ENCODE measurements around the gene PRR5L. TPM values are rescaled to one million over a fixed set of nuclear protein-coding genes. Genes with fewer than 3 reads are reported as not detected.

PRR5L gene
- total RNA-seq, 3 donors from 2014 or later: 5.1 to 10.0 (median 8.5) TPM

GRCh38 chr11:36363361-36364268 lies 67.5 kb downstream of the PRR5L start:
- DNase-seq: no peak
- Mint-ChIP-seq H3K27me3 (ENCODE audit: low read depth) (peaks cover 15% of the 10 kb centered on the region), H3K4me3 (no peak overlapping the region)

GRCh38 chr11:36364551-36365325 lies 68.7 kb downstream of the PRR5L start:
- peaks cover 39% of the 10 kb centered on the region for H3K4me1 Mint-ChIP-seq (ENCODE audit: low read depth)
- H3K27me3 Mint-ChIP-seq (ENCODE audit: low read depth): peaks cover 14% of the 10 kb centered on the region
- no peaks in the 10 kb centered on the region for H3K36me3 Mint-ChIP-seq (ENCODE audit: insufficient read depth)
- H3K9me3 Mint-ChIP-seq: no peaks in the 10 kb centered on the region
- H3K4me3 Mint-ChIP-seq: no peak overlapping the region
- ATAC-seq (no peak), DNase-seq (no peak)

More at GRCh38 chr11:36363361-36364268, 67.5 kb downstream of the PRR5L start:
- ATAC-seq: no peak
- H3K4me1 Mint-ChIP-seq (ENCODE audit: low read depth): peaks cover 44% of the 10 kb centered on the region
- H3K36me3 Mint-ChIP-seq (ENCODE audit: insufficient read depth): no peaks in the 10 kb centered on the region
- H3K9me3 Mint-ChIP-seq: no peaks in the 10 kb centered on the region

- Mint-ChIP-seq H3K9me3 (no peaks in the 10 kb centered on the region), H3K36me3 (ENCODE audit: insufficient read depth) (no peaks in the 10 kb centered on the region), H3K27me3 (ENCODE audit: low read depth) (peaks cover 18% of the 10 kb centered on the region), H3K4me3 (no peak overlapping the region), H3K4me1 (ENCODE audit: low read depth) (peaks cover 27% of the 10 kb centered on the region)
- DNase-seq: no peak
- no peak for ATAC-seq
Measured at GRCh38 chr11:36365907-36366306, 69.8 kb downstream of the PRR5L start.

DNA sequence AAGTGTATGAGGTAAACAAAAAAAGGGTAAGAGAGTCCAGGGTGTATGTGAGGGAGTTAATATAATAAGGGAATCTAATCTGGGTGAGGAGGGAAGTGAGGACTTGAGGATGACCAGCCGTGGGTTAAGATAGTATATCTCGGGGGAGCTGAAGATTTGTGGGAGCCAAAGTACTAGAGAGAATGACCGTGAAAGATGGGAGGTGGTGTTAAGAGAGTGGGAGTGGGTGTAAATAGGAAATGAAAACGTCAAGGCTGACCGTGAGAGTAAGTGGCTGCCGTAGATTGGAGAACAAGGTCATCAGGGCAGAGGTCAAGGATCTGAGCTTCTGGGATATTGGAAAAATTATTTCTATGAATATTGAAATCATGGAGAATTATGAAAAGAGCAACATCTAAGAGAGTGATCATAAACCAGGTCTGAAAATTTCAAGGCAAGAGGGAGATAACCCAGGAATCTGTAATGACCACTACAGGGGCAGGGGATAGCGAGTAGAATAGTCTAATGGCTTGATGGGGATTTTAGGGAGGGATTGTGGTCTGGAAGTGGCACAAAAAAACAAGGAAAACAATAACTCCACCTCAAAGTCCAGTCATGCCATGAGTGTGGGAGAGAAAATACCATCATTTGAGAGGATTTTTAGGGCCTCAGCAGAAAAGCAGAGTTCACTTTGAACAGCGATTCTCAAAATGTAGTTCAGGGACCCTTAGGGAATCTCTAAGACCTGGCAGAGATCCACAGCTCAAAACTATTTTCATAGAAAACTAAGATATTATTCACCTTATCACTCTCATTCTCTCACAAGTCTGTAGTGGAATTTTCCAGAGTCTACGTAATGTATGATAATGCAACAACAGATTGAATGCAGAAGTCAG lies 72.0 kb downstream of the PRR5L start:
- ATAC-seq (no peak), DNase-seq (no peak)
- no peaks in the 10 kb centered on the region for H3K9me3 Mint-ChIP-seq
- H3K27me3 Mint-ChIP-seq (ENCODE audit: low read depth): peaks cover 21% of the 10 kb centered on the region
- H3K4me1 Mint-ChIP-seq (ENCODE audit: low read depth): peaks cover 15% of the 10 kb centered on the region
- H3K36me3 Mint-ChIP-seq (ENCODE audit: insufficient read depth): no peaks in the 10 kb centered on the region
- no peak overlapping the region for H3K4me3 Mint-ChIP-seq

DNA sequence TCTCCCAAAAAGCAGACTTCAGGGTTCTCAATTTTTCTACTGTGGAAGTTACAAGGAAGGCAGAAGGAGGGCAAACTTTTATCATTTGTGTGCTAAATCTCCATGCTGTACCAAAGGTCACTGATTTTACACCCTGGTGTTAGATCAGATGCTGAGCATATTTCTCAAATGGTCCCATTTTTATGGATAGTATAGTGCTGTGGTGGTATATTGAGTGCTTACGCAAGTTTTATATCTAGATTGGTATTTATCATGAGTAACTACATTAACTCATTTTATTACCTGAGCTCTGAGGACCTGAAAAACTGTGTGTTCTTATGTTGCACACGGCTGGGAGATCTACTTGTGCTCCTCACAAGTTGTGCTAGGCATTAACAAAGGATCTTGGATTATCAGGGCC lies 75.1 kb downstream of the PRR5L start:
- H3K4me1 Mint-ChIP-seq (ENCODE audit: low read depth): peaks cover 5% of the 10 kb centered on the region
- no peaks in the 10 kb centered on the region for H3K36me3 Mint-ChIP-seq (ENCODE audit: insufficient read depth)
- peaks cover 26% of the 10 kb centered on the region for H3K27me3 Mint-ChIP-seq (ENCODE audit: low read depth)
- no peak for ATAC-seq
- no peak overlapping the region for H3K4me3 Mint-ChIP-seq
- no peaks in the 10 kb centered on the region for H3K9me3 Mint-ChIP-seq
- DNase-seq: no peak

DNA sequence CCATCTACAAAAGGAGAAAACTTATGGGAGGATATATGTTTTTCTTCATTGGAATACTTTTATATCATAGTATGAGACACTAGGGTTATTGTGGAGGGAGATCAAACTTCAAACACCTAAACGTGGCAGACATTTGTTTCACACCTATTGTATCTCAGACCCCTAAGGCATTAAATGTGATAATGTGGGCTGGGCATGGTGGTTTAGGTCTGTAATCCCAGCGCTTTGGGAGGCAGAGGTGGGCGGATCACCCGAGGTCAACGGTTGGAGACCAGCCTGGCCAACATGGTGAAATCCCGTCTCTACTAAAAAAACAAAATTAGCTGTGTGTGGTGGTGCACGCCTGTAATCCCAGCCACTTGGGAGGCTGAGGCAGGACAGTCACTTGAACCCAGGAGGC lies 75.5 kb downstream of the PRR5L start:
- Mint-ChIP-seq H3K27me3 (ENCODE audit: low read depth) (peaks cover 26% of the 10 kb centered on the region), H3K4me1 (ENCODE audit: low read depth) (peaks cover 6% of the 10 kb centered on the region), H3K36me3 (ENCODE audit: insufficient read depth) (no peaks in the 10 kb centered on the region), H3K9me3 (no peaks in the 10 kb centered on the region), H3K4me3 (no peak overlapping the region)
- DNase-seq: no peak
- no peak for ATAC-seq

DNA sequence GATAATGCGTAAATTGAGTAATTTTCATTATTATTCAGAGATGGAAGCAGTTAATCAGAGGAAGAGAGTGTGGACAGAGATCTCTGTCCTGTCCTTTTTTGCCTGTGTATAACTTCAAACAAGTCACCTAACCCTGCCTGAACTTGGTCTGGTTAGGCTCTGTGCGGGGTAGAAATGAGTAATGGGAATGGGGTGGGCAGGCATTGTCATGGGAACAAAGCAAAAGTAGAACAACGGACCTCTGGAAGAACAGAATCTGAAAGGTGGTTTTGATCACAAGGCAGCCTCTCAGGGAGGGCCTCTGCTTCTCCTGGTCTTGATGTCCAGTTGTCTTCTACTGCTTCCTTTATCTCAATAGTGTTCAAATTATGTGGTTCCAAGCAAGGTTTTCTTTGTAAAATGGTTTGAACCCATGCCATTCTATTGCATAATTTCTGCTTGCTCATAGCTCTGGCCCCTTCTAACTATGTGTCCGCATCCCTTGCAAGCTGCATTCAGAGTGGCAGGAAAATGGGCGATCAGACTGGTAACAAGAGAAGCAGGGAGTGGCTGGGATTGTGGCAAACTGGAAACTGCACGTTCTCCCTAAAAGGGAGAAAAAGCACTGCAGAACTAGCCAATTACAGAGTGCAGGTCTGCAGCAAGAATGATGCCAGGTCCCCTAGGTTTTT lies 76.1 kb downstream of the PRR5L start:
- Mint-ChIP-seq H3K4me1 (ENCODE audit: low read depth) (peaks cover 10% of the 10 kb centered on the region), H3K27me3 (ENCODE audit: low read depth) (peaks cover 29% of the 10 kb centered on the region), H3K36me3 (ENCODE audit: insufficient read depth) (no peaks in the 10 kb centered on the region), H3K9me3 (no peaks in the 10 kb centered on the region), H3K4me3 (no peak overlapping the region)
- no peak for DNase-seq
- no peak for ATAC-seq

DNA sequence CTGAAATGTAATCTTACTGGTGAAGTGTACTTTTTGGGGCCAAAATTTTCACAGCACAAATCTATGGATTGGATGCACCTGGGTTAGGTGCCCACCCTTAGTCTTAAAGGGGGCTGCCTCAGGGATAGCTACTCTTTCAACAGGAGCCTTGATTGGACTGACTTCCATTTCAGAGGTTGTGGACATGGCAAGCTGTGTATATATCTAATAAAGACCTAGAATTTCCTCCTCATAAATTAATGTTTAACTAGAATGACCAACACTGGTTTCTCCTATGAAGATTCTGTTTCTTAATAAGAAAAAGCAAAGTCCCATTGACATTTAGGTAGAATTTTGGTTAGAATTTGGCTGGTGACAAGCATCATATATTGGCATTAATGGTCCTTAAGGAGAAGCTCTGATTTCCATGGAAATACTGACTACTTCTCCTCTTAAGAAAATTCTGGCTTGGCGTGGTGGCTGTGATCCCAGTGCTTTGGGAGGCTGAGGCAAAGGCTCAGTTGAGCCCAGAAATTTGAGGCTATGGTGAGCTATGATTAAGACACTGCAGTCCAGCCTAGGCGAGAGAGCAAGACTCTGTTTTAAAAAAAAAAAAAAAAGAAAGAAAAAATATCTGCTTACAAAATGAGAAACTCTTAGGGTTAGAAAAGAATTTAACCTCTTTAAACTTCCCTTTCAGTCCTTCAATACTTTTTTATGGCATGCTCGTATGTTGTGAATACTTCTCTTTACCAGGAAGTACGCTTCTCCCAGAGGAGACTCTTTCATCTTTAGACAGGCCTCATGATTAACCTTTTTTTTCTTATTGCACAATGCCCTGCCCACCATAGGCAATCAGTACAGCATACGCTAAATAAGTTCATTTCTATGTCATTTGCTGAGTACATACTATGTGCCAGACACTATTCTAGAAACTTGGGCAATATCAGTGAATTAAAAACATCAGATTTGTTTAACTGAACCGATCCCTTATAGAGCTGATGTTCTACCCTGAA lies 77.2 kb downstream of the PRR5L start:
- no peak for DNase-seq
- Mint-ChIP-seq H3K4me3 (no peak overlapping the region), H3K9me3 (no peaks in the 10 kb centered on the region), H3K27me3 (ENCODE audit: low read depth) (peaks cover 33% of the 10 kb centered on the region), H3K36me3 (ENCODE audit: insufficient read depth) (no peaks in the 10 kb centered on the region), H3K4me1 (ENCODE audit: low read depth) (peaks cover 18% of the 10 kb centered on the region)
- ATAC-seq: no peak

- Mint-ChIP-seq H3K27me3 (ENCODE audit: low read depth) (peaks cover 35% of the 10 kb centered on the region), H3K4me3 (no peak overlapping the region), H3K4me1 (ENCODE audit: low read depth) (peaks cover 24% of the 10 kb centered on the region), H3K36me3 (ENCODE audit: insufficient read depth) (peaks cover 4% of the 10 kb centered on the region), H3K9me3 (no peaks in the 10 kb centered on the region)
- ATAC-seq (no peak), DNase-seq (no peak)
Measured at GRCh38 chr11:36374726-36375125, 78.6 kb downstream of the PRR5L start.

DNA sequence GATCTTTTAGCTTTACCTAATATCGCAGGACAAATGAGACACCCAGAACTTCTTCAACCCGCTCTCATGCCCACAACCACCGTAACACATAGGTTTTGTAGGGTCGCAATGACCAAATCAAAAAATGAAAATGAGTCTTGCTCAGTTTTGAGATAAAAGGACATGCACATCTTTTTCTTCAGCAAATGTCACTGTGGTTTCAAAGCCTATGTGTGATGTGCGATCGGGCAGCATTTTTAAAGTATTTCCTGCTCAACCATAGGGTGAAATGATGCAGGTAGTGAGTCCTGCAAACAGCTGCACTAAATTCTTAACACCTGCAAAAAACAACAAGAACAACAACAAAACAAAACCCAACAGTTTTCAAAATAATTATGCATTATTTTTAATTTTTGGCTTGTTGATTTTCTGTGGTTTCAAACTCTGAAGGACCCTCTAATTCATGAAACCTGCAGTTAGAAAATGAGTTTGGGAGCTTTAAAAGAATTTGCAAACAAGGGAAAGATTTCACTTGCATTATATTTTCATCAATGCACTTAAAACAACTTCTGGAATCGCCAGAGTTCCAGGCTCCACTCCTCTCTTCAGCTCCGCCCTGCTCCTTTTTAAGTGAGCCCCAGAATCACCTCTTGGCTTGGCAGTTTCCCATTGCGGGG lies 79.4 kb downstream of the PRR5L start:
- H3K27me3 Mint-ChIP-seq (ENCODE audit: low read depth): peaks cover 37% of the 10 kb centered on the region
- H3K9me3 Mint-ChIP-seq: no peaks in the 10 kb centered on the region
- peak overlapping the region; percentile 93 for H3K4me3 Mint-ChIP-seq
- H3K36me3 Mint-ChIP-seq (ENCODE audit: insufficient read depth): peaks cover 7% of the 10 kb centered on the region
- ATAC-seq (no peak), DNase-seq (no peak)
- peaks cover 31% of the 10 kb centered on the region for H3K4me1 Mint-ChIP-seq (ENCODE audit: low read depth)

- H3K9me3 Mint-ChIP-seq: no peaks in the 10 kb centered on the region
- H3K4me3 Mint-ChIP-seq: peak overlapping the region; percentile 93
- peaks cover 34% of the 10 kb centered on the region for H3K4me1 Mint-ChIP-seq (ENCODE audit: low read depth)
- peaks cover 7% of the 10 kb centered on the region for H3K36me3 Mint-ChIP-seq (ENCODE audit: insufficient read depth)
- ATAC-seq (peak in 1 of 2 donors; percentile 11), DNase-seq (no peak)
- peaks cover 36% of the 10 kb centered on the region for H3K27me3 Mint-ChIP-seq (ENCODE audit: low read depth)
Measured at GRCh38 chr11:36376009-36376887, 80.2 kb downstream of the PRR5L start.
